ENCODE results near the gene CABCOCO1.

The CABCOCO1 gene, protein sequence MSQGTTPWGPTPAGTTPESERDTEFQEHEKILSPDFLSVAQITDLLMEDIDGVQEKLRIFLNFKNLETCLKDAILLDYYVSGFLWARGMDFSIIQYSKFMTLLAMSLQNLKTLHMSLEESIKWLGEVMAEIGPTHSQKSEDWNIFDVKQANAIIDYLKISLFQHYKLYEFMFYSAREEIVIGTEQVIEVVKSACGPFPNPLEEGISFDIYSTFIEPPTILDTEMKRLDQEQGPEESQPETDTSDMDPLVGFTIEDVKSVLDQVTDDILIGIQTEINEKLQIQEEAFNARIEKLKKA

DNA sequence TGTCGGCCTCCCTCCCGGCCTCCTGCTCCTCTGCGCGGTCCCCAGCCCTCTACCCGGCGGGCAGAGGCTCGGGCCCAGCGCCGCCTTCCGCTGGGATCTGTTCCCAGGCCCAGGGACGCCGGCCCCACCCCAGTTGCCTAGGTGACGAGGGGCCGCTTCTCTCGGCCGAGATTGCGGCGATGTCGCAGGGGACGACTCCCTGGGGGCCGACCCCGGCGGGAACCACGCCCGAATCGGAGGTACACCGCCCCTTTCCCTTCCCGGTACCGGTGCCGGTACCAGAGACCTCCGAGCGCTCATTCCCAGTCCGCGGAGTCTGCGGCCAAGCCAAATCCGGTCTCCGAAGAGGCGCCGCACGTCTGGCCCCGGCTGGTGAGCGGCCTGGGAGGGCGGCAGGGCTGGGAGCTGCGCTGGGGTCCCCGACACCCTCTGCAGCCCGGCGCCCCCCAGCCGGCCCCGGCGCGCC lies at the start of gene CABCOCO1:
Gene CABCOCO1 (plus strand): TSS at position 136 of the 466 bp plus-strand sequence. CDS start 44 bp downstream, at position 180.
- no peak for DNase-seq

DNA sequence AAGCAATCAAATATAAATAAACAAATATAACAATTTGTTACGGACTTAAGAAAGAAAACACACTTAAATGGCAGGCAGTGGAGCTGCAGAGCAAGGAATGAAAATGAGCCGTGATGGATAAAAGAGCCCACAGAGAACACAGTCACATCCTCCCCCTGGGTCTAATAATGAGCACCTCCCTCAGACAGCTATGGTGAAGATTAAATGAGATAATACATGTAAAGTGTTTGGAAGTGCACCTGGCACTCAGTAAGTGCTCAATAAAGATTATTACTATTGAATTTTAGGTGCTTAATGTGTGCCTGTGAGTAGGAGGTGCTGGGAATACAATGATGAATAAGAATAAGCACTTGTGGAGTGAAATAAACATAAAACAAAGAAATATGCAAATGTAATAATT lies 49.1 kb upstream of the CABCOCO1 start:
- DNase-seq = no peak

DNA sequence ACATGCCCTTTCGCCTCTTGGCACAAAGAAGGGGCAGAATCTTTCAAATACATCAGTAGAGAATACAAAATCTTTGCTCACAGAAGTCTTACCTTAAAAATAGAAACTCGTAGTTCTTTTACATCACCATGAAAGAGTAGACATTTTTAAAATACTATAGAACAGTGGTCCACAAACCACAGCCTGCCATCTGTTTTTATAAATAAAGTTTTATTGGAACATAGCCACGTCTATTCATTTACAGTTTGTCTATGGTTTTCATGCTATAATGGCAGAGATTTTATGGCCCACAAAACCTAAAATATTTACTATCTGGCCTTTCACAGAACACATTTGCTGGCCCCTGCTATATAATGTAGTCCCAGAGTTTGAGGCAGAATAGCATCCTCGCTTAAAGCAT lies 46.1 kb upstream of the CABCOCO1 start:
- DNase-seq = no peak

DNA sequence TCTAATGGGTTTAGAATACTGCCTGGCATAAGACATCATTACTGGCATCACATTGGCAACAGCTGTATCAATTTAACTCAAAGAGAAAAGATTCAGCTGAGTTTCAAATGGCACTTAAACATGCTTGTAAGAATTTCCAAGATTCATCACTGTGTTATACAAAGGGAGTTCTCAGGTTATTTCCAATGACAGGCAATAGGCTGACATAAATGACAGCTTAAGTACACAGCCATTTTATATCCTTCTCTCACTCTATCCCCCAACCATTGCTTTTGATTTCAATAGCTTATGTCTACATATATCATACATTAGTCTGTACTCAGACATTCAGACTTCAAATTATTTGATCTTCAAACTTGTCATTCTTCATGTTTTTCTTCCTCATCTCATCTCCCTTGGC lies 45.5 kb upstream of the CABCOCO1 start:
- no peak for DNase-seq

DNA sequence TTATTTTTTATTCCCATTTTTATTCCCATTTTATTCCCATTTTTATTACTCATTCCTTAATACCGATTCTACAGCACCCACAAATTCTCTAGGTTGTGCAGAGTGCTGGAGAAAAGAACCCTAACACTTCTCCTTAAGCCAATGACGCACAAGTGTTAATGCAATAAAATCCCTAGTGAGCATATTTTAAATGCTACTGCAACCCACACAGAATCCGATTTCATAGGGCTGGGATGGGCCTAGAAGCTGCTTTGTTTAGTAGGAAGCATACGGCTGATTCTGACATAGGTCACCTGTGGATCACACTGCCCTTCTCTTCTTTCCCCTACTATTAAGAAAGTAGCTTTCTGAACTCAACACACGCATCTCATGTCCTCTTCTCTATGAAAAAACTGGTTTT lies 45.1 kb upstream of the CABCOCO1 start:
- no peak for DNase-seq

DNA sequence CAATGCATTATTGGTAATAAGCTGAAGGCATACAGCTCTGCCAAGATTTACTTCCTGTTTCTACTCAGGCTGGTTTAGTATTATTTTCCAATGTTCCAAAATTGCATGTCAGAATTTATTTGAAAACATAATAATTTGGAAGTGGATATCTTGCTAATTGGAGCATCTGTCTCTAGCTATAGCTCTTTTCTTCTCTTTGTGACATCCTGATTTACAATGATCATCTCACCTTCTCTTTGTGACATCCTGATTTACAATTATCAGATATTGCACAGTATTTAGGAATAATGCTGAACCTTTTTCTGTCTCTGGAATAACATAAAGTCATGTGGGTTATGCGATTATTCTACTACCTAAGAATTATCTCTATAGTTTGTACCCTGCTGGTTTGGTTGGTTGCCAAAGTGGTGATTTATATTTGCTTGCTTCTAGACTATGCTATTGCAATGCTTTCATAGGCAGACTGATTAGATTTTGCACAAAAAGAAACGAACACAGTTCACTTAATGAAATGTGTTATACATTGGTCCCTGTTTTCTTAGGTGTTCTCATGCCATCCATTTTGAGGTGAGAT lies 44.3 kb upstream of the CABCOCO1 start:
- DNase-seq = no peak

DNA sequence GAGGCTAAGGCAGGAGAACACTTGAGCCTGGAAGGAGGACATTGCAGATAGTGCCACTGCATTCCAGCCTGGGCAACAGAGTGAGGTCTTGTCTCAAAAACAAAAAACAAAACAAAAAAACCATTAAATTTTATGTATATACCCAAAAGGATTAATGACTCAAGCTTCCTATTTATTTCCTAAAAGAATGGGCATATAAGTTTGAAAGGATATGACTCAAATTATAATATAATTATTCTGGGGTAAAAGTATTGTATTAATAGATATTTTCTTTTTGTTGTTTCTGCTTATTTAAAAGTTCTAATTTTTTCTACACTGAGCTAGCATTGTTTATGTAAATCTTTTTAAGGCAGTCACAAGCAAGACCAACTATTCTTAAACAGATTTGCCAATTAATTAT lies 42.2 kb upstream of the CABCOCO1 start:
- no peak for DNase-seq

DNA sequence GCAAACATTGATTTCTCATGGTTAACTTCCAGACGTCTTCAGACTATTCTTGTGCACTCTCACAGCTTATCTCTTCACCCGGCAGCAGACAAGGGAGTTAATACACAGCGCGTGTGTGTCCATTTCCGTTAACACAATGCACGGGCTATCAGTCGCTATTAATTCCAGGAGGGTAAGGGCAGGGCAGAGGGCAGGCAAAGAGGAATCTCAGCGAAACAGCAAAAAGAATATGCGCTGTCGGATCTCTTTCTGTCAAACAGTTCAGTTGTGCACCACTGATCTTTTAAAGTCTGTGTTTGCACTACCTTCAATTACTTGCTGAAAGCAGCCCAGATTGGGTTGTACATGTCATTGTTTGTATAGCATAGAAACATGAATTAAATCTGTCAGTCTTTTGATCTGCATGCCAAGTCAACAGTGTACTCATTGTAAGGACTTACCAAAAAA lies 41.1 kb upstream of the CABCOCO1 start:
- DNase-seq = no peak

DNA sequence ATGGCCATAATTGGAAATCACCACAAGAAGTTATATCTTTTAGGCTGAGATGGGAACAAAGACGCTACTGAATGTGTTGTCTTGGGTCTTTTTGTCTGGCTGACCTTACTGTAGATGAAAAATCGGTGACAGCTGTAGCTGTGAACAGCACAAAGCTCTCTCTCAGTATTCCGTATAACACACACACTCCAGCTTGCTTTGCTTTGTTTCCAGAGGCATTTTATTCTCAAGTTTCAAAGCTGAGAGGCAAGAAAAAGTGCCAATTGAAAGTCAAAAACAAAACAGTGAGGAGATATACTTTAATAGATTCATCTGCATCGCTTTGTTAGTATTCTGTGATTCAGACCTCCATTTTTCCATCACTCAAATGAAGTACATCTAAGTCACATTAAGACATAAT lies 39.6 kb upstream of the CABCOCO1 start:
- DNase-seq = no peak

DNA sequence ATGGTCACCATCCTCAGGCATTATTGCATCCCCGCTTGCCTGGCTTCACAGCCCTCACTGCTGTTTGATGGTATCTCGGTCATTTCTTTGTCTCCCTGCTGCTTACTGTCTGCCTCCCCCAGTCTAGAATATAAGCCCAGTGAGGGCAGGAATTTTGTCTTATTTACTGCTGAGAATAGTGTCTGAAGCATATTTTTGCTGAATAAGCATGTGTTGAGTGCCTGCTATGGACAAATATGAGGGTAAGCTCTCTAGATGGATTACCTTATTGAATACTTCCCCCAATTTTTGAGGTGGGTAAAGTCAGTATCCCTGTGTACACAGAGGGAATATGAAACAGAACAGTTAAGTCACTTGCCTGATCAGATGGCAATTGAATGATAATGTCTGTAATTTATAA lies 36.5 kb upstream of the CABCOCO1 start:
- DNase-seq = no peak

DNA sequence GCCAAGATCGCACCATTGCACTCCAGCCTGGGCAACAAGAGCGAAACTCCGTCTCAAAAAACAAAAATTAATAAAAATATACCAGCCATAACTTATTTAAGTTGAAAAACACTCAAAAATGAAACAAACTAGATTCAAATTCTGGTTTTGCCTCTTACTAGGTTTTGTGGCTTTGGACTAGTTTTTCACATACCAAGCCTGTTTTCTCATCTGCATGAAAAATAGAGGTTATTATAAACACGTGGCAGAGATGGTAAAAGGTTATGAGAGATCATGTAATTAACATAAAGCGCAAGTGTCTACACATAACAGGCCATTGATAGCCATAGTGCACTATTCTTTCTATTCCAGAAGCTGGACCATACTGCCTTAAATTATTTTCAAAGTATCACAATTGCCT lies 35.5 kb upstream of the CABCOCO1 start:
- no peak for DNase-seq

DNA sequence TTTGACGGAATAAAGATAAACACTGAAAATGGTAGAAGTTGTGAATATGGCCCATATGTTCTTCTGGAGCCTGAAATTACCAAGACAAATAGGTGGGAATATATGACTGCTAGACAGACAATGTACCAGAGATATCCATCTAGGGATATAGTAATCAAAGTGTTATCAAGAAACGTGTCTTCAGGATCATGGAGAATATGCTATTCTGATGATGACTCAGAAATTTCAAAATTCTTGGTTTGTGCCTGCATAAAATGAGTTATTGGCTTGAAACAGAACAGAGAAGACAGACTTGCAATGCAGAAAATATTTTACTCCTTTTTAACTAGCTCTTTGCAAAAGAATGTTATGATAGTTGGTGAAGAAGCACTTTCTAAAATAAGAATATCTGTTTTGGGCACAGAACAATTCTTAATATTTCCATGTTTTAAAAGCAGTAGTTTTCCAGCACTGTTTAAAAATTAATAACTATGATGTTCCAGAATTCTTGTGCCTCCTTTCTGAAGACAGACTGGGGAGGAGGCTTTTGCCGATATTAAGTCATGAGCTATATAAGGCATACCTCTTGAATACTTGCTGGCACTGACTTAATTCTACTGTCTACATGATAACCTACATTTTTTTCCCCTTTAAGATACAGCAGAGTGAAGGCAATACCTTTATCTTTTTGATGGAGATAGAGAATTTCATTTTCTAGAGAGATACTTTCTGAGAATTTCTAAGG lies 34.4 kb upstream of the CABCOCO1 start:
- DNase-seq = no peak

DNA sequence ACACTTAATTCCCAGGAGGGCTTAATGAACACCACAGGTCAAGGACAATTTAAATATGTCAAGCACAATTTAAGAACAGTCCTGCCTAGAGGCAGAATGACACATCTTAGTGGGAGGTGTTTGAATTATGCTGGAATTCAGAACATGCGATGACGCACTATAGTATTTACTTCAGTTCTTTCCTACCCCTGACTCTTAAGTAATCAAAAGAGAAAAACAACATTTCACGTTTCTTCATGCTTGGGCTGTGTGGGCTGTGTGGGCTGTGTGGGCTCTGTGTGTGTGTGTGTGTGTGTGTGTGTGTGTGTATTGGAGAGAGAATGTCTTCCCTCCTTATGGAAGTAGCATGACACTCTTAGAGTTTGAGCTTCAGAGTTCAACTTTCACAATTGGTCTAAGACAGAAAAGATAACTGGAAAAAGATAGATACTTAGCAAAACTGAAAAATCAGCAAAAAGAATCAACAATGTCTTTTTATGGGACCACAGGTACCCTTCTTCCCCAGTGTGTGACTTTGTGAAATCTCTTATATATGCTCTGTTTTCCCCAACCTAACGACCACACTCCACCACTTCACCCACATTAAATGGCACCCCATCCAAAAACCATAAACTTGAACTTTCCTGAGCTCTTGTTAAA lies 33.7 kb upstream of the CABCOCO1 start:
- no peak for DNase-seq

DNA sequence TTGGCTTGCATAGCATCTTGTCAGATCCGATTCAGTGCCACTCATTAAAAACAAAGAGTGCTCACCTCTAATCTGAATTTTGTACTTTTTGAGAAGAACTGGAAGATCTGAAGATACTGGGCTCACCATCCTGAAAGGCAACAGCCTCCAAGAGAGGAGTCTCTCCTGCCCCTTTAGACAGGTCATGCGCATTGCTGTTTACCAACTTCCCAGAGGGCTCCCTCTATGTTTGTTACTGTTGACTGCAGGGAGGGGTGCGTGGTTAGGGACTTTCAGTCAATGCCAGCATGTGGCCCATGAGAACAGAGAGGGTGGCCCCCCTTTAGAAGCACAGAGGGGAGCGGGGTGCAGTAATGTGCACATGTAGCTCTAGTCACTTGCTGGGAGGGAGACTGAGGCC lies 33.2 kb upstream of the CABCOCO1 start:
- no peak for DNase-seq

DNA sequence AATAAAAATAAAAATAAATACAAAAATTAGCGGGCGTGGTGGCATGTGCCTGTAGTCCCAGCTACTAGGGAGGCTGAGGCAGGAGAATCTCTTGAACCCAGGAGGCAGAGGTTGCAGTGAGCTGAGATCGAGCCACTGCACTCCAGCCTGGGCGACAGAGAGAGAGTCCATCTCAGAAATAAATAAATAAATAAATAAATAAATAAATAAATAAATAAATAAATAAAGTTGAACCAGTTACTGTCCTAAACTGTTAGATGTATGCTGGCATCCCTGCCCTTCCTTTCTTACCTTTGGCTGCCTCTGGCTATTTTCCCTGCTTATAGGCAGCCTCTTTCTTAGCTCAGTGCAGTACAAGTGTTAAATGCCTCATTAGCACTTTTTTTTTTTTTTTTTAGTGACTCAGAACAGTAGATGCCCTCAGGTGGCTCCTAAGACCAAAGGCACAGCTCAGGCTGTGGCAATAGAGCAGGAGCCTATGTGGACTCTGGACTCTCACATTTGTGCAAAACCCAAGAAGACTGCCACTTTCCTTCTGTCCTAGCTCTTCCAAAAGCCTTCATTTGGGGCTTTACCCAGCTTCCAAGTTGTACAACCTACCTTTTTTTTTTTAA lies 30.6 kb upstream of the CABCOCO1 start:
- no peak for DNase-seq

DNA sequence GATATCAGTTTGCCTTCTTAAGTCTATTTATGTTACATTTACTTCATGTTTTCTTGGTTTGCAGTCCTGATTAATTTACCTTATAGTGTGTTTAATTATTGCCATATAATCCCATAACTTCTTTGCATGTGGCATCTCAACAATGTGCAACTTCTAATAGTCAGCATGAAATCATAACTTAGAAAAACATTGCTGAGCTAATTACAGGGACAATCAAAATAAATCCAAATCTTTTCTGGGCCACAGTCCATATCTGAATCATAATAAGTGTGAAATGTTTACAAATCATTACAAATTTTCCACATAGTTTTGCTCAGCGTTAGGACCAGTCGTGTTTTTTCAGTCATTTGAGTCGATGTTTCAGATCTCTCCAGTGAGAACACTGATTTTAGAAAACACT lies 29.1 kb upstream of the CABCOCO1 start:
- no peak for DNase-seq

DNA sequence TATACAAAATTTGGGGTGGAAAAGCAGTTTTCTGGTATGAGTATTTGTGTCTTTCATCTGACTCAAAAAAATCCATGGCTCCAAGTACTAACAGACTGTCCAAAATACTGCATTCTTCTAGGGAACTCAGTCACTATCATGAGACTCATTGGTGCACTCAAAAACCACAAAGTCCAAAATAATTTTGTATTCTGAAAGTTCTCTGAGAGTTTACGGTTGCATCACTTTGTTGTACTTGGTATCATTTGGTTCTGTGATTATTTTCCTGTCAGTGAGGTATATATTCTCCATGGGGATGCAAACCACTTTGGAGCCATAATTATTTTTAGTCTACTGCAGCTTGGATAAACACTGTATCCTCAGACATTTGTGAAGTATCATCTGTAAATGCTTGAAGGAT lies 28.0 kb upstream of the CABCOCO1 start:
- DNase-seq = no peak

DNA sequence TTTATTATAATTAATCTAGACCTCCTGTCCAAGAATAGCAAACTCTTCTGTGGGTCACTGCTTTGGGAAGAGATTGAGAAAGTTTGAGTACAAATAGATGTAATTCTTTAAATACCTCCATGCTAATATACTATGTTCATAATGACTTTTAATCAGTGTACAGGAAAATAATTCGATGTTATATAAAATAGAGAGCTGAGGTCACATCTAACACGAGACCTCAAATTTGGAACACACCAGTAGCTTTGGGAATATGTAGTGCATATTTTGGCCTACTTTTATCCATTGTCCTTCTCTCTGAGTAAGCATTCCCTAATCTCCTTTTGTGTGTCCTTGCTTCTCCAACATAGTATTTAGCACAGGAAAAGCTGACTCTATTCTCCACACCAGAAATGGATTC lies 27.3 kb upstream of the CABCOCO1 start:
- DNase-seq = no peak

DNA sequence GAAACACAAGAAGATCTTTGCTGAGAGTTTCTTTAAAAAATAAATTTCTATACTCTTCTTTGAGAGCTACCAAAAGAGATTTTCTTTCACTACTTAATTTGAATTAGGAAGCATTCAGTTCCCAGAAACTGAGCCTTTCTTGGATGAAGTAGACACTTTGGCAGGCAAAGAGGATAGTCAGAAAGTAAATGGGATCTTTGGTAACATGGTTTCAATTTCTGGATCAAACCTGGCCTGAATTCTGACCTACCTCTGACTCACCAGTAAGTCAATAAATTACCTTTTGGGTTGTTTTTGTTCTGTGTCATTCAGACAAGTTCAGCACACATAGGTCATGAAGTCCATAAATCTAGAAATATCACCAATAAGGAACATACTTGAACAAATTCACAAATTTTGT lies 26.8 kb upstream of the CABCOCO1 start:
- DNase-seq = no peak

DNA sequence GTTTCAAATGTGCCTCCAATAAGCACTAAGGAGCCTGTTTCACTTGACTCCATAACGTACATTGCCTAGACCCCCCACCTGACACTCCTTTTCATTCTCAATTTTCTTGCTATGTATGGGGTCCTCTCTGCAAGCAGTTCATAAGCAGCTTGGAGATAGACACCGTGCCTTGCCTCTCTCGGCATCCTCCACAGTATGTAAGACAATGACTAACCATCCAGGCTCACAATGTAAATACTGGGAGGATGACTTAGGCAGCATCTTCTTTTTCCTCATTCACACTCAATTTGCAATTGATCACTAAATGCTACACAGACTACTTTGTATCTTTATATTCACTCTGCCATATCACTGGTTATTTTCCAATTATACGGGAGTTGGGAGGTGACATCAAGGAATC lies 22.8 kb upstream of the CABCOCO1 start:
- no peak for DNase-seq

DNA sequence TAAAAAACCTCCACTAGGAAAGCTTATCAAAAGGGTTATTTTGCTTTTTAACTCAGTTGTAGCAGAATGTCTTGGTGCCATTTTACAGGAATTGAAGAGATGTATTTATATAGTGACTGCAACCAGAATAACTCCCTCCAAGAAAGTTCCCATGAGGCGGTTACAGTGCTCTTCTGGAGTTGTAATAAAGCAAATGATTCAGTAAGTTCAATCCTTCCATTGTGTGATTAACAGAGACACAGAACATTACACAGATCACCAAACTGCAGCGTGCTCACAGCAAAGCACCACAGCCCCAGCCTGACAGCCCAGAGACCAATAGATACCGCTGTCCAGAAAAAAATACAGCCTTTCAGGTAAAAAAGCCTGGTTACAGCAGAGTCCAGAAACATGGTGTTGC lies 21.9 kb upstream of the CABCOCO1 start:
- DNase-seq = no peak

DNA sequence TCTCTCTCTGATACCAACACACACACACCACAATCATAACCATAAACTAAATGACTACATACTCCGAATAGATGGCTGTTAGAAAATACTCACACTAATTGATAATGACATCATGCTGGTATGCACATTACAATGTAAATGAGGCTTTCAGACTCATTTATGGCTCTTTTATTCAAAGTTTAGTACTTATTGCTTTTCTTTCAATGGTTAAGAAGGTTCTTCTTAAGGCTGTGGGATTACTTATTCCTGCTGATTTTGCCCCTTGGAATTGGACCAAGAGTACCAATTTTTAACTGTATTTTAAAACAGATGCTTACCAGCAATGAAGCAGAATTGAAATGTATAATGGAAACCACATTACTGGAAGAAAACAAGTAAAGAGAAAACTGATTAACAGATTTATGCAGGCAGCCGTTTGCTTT lies 20.6 kb upstream of the CABCOCO1 start:
- no peak for DNase-seq

DNA sequence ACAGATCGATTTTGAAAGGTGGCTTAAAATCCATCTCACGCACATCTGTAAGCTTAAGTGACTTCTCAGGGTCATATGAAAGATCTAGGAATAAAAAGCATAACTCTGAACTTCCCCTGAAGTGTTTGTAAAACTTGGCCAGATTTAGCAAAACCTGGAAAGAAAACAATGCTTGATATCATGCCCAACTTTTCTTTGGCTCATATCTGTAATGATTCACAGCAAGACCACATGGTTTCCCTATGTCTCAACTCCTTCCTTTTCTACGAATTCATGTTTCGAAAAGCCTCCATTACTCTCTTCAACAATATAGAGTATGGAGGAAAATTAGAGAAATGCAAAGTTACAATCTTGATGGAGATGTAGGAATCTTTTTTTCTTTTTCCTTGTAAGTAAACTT lies 20.1 kb upstream of the CABCOCO1 start:
- no peak for DNase-seq
